Measurements from ENCODE around the gene DKK3. TPM values are rescaled to one million over a fixed set of nuclear protein-coding genes. Genes with fewer than 3 reads are reported as not detected.

Gene DKK3
- total RNA-seq, 1 donor from 2014 or later: 307 TPM

DNA sequence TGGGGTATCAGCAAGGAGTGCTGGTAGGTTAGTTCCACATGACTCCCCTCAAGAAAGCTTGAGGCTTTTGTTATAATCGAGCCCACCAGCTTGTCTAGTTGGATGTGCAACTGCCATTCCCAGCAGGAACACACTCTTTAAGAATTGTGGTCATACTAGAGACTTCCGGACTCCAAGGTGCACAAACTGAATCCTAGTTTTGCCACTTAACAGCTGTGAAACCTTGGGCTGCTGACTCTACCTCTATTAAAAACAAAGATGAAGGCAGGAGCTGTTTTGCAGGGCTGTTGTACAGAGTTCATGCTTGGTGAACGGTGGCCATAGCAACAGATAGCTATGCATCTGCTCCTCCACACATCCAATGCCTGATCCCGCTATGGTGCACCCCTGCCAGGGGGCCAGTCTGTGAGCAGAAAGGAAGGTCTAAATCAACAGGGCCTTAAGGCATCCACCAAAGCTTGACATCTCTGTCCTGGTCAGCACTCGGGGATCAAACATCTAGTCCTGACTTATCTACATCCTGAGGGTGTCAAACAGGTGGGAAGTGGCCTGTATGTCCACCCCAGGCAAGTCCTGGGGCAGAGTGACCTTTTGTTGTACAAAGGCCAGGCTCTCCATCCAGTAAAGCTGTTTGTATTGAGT, 36.4 kb downstream of the DKK3 start:
- Mint-ChIP-seq H3K4me1 (ENCODE audit: low read depth, unreplicated experiment) (peaks cover 42% of the 10 kb centered on the region), H3K4me3 (ENCODE audit: unreplicated experiment) (no peak overlapping the region), H3K36me3 (ENCODE audit: low read depth, unreplicated experiment) (peaks cover 31% of the 10 kb centered on the region), H3K27ac (ENCODE audit: unreplicated experiment) (peak overlapping the region; percentile 58), H3K27me3 (ENCODE audit: low read depth, unreplicated experiment) (no peaks in the 10 kb centered on the region), H3K9me3 (ENCODE audit: unreplicated experiment) (no peaks in the 10 kb centered on the region)
- Histone ChIP-seq H3K79me2 (ENCODE audit: insufficient read depth, low read length) (peaks cover 25% of the 10 kb centered on the region), H3K4me1 (ENCODE audit: insufficient read depth, low read length) (peaks cover 48% of the 10 kb centered on the region), H3K4me3 (ENCODE audit: insufficient read depth, low read depth, low read length) (no peak overlapping the region), H3K9me3 (ENCODE audit: insufficient read depth, low read depth, low read length) (no peaks in the 10 kb centered on the region), H3K36me3 (ENCODE audit: insufficient read depth, low read length) (no peaks in the 10 kb centered on the region), H3K27me3 (ENCODE audit: insufficient read depth, low read length) (no peaks in the 10 kb centered on the region), H4K20me1 (ENCODE audit: insufficient read depth, low read length) (no peaks in the 10 kb centered on the region), H3K27ac (ENCODE audit: low read depth, low read length) (no peak overlapping the region), H3K4me2 (ENCODE audit: low read length) (no peak overlapping the region), H2AFZ (ENCODE audit: low read depth, low read length) (no peak overlapping the region), H3K9ac (ENCODE audit: low read length) (peak overlapping the region; percentile 4)
- DNase-seq (ENCODE audit: low read depth): no peak
- TF ChIP-seq EZH2 (IDR thresholded peaks at IDR 0.05; ENCODE audit: insufficient read depth, low read length): no peak
- TF ChIP-seq, protein P1, sequence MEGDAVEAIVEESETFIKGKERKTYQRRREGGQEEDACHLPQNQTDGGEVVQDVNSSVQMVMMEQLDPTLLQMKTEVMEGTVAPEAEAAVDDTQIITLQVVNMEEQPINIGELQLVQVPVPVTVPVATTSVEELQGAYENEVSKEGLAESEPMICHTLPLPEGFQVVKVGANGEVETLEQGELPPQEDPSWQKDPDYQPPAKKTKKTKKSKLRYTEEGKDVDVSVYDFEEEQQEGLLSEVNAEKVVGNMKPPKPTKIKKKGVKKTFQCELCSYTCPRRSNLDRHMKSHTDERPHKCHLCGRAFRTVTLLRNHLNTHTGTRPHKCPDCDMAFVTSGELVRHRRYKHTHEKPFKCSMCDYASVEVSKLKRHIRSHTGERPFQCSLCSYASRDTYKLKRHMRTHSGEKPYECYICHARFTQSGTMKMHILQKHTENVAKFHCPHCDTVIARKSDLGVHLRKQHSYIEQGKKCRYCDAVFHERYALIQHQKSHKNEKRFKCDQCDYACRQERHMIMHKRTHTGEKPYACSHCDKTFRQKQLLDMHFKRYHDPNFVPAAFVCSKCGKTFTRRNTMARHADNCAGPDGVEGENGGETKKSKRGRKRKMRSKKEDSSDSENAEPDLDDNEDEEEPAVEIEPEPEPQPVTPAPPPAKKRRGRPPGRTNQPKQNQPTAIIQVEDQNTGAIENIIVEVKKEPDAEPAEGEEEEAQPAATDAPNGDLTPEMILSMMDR (IDR thresholded peaks at IDR 0.05; ENCODE audit: insufficient read depth, low read depth, low read length): no peak
- no peak for FAIRE-seq

- Histone ChIP-seq H3K36me3 (ENCODE audit: insufficient read depth, low read length) (no peaks in the 10 kb centered on the region), H3K4me2 (ENCODE audit: low read length) (no peak overlapping the region), H3K9ac (ENCODE audit: low read length) (no peak overlapping the region), H3K27ac (ENCODE audit: low read depth, low read length) (no peak overlapping the region), H4K20me1 (ENCODE audit: insufficient read depth, low read length) (no peaks in the 10 kb centered on the region), H3K4me3 (ENCODE audit: insufficient read depth, low read depth, low read length) (no peak overlapping the region), H3K9me3 (ENCODE audit: insufficient read depth, low read depth, low read length) (no peaks in the 10 kb centered on the region), H2AFZ (ENCODE audit: low read depth, low read length) (no peak overlapping the region), H3K4me1 (ENCODE audit: insufficient read depth, low read length) (peaks cover 34% of the 10 kb centered on the region), H3K27me3 (ENCODE audit: insufficient read depth, low read length) (no peaks in the 10 kb centered on the region), H3K79me2 (ENCODE audit: insufficient read depth, low read length) (peaks cover 18% of the 10 kb centered on the region)
- H3K4me1 Mint-ChIP-seq (ENCODE audit: low read depth, unreplicated experiment): peaks cover 28% of the 10 kb centered on the region
- no peaks in the 10 kb centered on the region for H3K27me3 Mint-ChIP-seq (ENCODE audit: low read depth, unreplicated experiment)
- DNase-seq (ENCODE audit: low read depth) (no peak), FAIRE-seq (no peak)
- TF ChIP-seq, protein P1 (IDR thresholded peaks at IDR 0.05; ENCODE audit: insufficient read depth, low read depth, low read length): no peak
- TF ChIP-seq EZH2 (IDR thresholded peaks at IDR 0.05; ENCODE audit: insufficient read depth, low read length): no peak
- H3K27ac Mint-ChIP-seq (ENCODE audit: unreplicated experiment): no peak overlapping the region
- peaks cover 38% of the 10 kb centered on the region for H3K36me3 Mint-ChIP-seq (ENCODE audit: low read depth, unreplicated experiment)
- no peak overlapping the region for H3K4me3 Mint-ChIP-seq (ENCODE audit: unreplicated experiment)
- H3K9me3 Mint-ChIP-seq (ENCODE audit: unreplicated experiment): no peaks in the 10 kb centered on the region
Observed at GRCh38 chr11:11970556-11970955, 37.9 kb downstream of the DKK3 start.
